H9 (cell line): ENCODE results near the gene SLC51B. TPM values are rescaled to one million over a fixed set of nuclear protein-coding genes. Genes with fewer than 3 reads are reported as not detected.

ENCODE experiments used
- DNase-seq: peaks from one replicate; pipeline ENCODE4 v3.0.0-alpha.2; 2017
- H2AFZ ChIP-seq: one replicate; pipeline ENCODE4 v1.6.1; 2013; ENCODE audit warnings: mild to moderate bottlenecking, low read length, control low read depth, moderate library complexity
- H2AK5ac ChIP-seq: 2 replicates; pipeline ENCODE4 v1.6.1; 2013; ENCODE audit warnings: low read length, control low read depth, mixed read lengths; ENCODE audit not compliant: insufficient read length
- H2BK120ac ChIP-seq: one replicate; pipeline ENCODE4 v1.6.1; 2013; ENCODE audit warnings: low read depth, mild to moderate bottlenecking, low read length, control low read depth, inconsistent platforms; ENCODE audit not compliant: poor library complexity, severe bottlenecking
- H2BK12ac ChIP-seq: 2 replicates; pipeline ENCODE4 v1.6.1; 2013; ENCODE audit warnings: low read length, control low read depth, mixed read lengths, low read depth; ENCODE audit not compliant: insufficient read length
- H2BK15ac ChIP-seq: 2 replicates; pipeline ENCODE4 v1.6.1; 2013; ENCODE audit warnings: low read depth, low read length, control low read depth
- H2BK20ac ChIP-seq: one replicate; pipeline ENCODE4 v1.6.1; 2013; ENCODE audit warnings: low read depth, mild to moderate bottlenecking, low read length, control low read depth, inconsistent platforms; ENCODE audit not compliant: poor library complexity, severe bottlenecking
- H2BK5ac ChIP-seq: 2 replicates; pipeline ENCODE4 v1.6.1; 2013; ENCODE audit warnings: low read length, control low read depth, mixed read lengths; ENCODE audit not compliant: insufficient read length
- H3K14ac ChIP-seq: 2 replicates; pipeline ENCODE4 v1.6.1; 2013; ENCODE audit warnings: low read length, control low read depth; ENCODE audit not compliant: insufficient read depth
- H3K18ac ChIP-seq: 2 replicates; pipeline ENCODE4 v1.6.1; 2013; ENCODE audit warnings: low read depth, mild to moderate bottlenecking, mixed read lengths, low read length, control low read depth; ENCODE audit not compliant: insufficient read length
- H3K23ac ChIP-seq: 2 replicates; pipeline ENCODE4 v1.6.1; 2013; ENCODE audit warnings: low read length, control low read depth, mixed read lengths, low read depth; ENCODE audit not compliant: insufficient read length
- H3K23me2 ChIP-seq: 2 replicates; pipeline ENCODE4 v1.6.1; 2013; ENCODE audit warnings: low read depth, mild to moderate bottlenecking, mixed read lengths, low read length, control low read depth; ENCODE audit not compliant: insufficient read length, poor library complexity, severe bottlenecking
- H3K27ac ChIP-seq: 2 replicates; pipeline ENCODE4 v1.5.1; 2013; ENCODE audit warnings: low read length, control low read depth, mixed read lengths, low read depth; ENCODE audit not compliant: insufficient read length
- H3K27me3 ChIP-seq: 2 replicates; pipeline ENCODE4 v1.6.1; 2013; ENCODE audit warnings: low read length, control low read depth, inconsistent platforms; ENCODE audit not compliant: insufficient read depth
- H3K4ac ChIP-seq: 2 replicates; pipeline ENCODE4 v1.6.1; 2013; ENCODE audit warnings: low read depth, mild to moderate bottlenecking, control low read depth, inconsistent platforms, low read length, moderate library complexity
- H3K4me1 ChIP-seq: 2 replicates; pipeline ENCODE4 v1.6.1; 2013; ENCODE audit warnings: low read length, control low read depth, inconsistent platforms; ENCODE audit not compliant: insufficient read depth
- H3K4me2 ChIP-seq: 2 replicates; pipeline ENCODE4 v1.6.1; 2013; ENCODE audit warnings: low read length, control low read depth, mixed read lengths; ENCODE audit not compliant: insufficient read length, insufficient read depth
- H3K56ac ChIP-seq: 2 replicates; pipeline ENCODE4 v1.6.1; 2013; ENCODE audit warnings: low read depth, mild to moderate bottlenecking, mixed read lengths, low read length, control low read depth; ENCODE audit not compliant: insufficient read length
- H3K79me1 ChIP-seq: 2 replicates; pipeline ENCODE4 v1.6.1; 2013; ENCODE audit warnings: low read depth, mild to moderate bottlenecking, moderate library complexity, low read length, control low read depth, inconsistent platforms; ENCODE audit not compliant: insufficient read depth, poor library complexity, severe bottlenecking
- H3K79me2 ChIP-seq: 2 replicates; pipeline ENCODE4 v1.6.1; 2013; ENCODE audit warnings: low read length, control low read depth, inconsistent platforms; ENCODE audit not compliant: insufficient read depth
- H3K9ac ChIP-seq: 2 replicates; pipeline ENCODE4 v1.6.1; 2013; ENCODE audit warnings: low read length, control low read depth, mixed read lengths; ENCODE audit not compliant: insufficient read length; ENCODE audit errors: extremely low read depth
- H3K9me3 ChIP-seq: one replicate; pipeline ENCODE4 v1.6.1; 2013; ENCODE audit warnings: low read depth, low read length, inconsistent platforms; ENCODE audit not compliant: control insufficient read depth
- H3T11ph ChIP-seq: one replicate; pipeline ENCODE4 v1.6.1; 2013; ENCODE audit warnings: mild to moderate bottlenecking, low read length, control low read depth, inconsistent platforms
- H4K20me1 ChIP-seq: one replicate; pipeline ENCODE4 v1.6.1; 2013; ENCODE audit not compliant: control insufficient read depth, insufficient read length, insufficient read depth
- H4K5ac ChIP-seq: 2 replicates; pipeline ENCODE4 v1.6.1; 2013; ENCODE audit warnings: low read depth, mild to moderate bottlenecking, mixed read lengths, low read length, control low read depth; ENCODE audit not compliant: insufficient read length
- H4K8ac ChIP-seq: replicated peaks from 2 replicates; pipeline ENCODE4 v1.6.1; 2013; ENCODE audit warnings: low read length, control low read depth, mixed read lengths, low read depth; ENCODE audit not compliant: insufficient read length
- H4K91ac ChIP-seq: 2 replicates; pipeline ENCODE4 v1.6.1; 2013; ENCODE audit warnings: low read depth, mild to moderate bottlenecking, moderate library complexity, mixed read lengths, low read length, control low read depth; ENCODE audit not compliant: insufficient read length
- H3K27ac Mint-ChIP-seq, 3 experiments: 2 replicates in 2 of 3; 3 replicates in 1 of 3; pipeline ENCODE4 v1.8.0; 2020 to 2021; ENCODE audit warnings: mixed read lengths in 3 of 3, mild to moderate bottlenecking in 1 of 3, moderate library complexity in 1 of 3
- H3K27me3 Mint-ChIP-seq: 2 replicates; pipeline ENCODE4 v1.8.0; 2021; ENCODE audit warnings: low read depth, mild to moderate bottlenecking, moderate library complexity, mixed read lengths
- H3K36me3 Mint-ChIP-seq, 3 experiments: 2 replicates in 2 of 3; 3 replicates in 1 of 3; pipeline ENCODE4 v1.8.0; 2020 to 2021; ENCODE audit warnings: low read depth in 3 of 3, mixed read lengths in 3 of 3; ENCODE audit not compliant: insufficient read depth in 1 of 3
- H3K4me1 Mint-ChIP-seq, 2 experiments: 2 replicates each; pipeline ENCODE4 v1.8.0; 2020; ENCODE audit warnings: mixed read lengths in 2 of 2
- H3K4me3 Mint-ChIP-seq, 2 experiments: 2 replicates in 1 of 2; 3 replicates in 1 of 2; pipeline ENCODE4 v1.8.0; 2020 to 2021; ENCODE audit warnings: mild to moderate bottlenecking in 2 of 2, mixed read lengths in 2 of 2, moderate library complexity in 1 of 2
- H3K9me3 Mint-ChIP-seq, 2 experiments: 2 replicates in 1 of 2; 3 replicates in 1 of 2; pipeline ENCODE4 v1.8.0; 2020; ENCODE audit warnings: mild to moderate bottlenecking in 2 of 2, mixed read lengths in 2 of 2, moderate library complexity in 1 of 2
- WGBS: extraction: QIAGEN DNeasy Blood & Tissue Kit; methylation state at CpG from one replicate; pipeline ENCODE4 v1.1.7; 2013; ENCODE audit warnings: missing lambda C conversion rate, low lambda C conversion rate, mixed read lengths; ENCODE audit not compliant: insufficient read length; ENCODE audit errors: extremely low coverage; 5-methylcytosine and 5-hydroxymethylcytosine counted together
- total RNA-seq: library from RNA; stranded (reverse); gene quantifications from 2 replicates; pipeline ENCODE4 v1.2.1, GENCODE V29; 2021
- TF ChIP-seq, protein P1 (sequence below): fragments of 200-600 bp; sonication (generic); conservative IDR thresholded peaks from 3 replicates; pipeline ENCODE4 v1.8.0; 2021; ENCODE audit warnings: antibody characterized with exemption, mild to moderate bottlenecking

Gene SLC51B
- total RNA-seq, 1 experiment from 2014 or later: not detected

DNA sequence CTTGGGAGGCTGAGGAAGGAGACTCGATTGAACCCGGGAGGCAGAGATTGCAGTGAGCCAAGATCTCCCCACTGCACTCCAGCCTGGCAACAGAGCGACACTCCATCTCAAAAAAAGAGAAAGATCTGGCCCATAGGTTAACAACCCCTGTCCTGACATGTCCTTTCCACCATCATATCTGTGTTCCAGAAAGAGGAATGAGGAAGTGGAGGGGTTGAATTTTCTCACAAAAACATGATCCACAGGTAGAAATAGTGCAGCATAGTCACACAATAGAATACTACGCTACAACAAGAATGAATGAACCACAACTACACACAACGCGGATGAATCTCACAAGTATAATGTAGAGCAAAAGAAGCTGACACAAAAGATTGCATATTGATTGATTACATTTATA lies 4.7 kb upstream of the SLC51B start:
- H2BK12ac ChIP-seq: no peak overlapping the region
- no peak overlapping the region for H2BK120ac ChIP-seq
- H3K79me2 ChIP-seq: no peaks in the 10 kb centered on the region
- no peak overlapping the region for H3K14ac ChIP-seq
- Mint-ChIP-seq H3K27ac (no peak overlapping the region), H3K36me3 (no peaks in the 10 kb centered on the region), H3K27me3 (peaks cover 5% of the 10 kb centered on the region; the same call in 1 of the 2 replicates), H3K4me3 (no peak overlapping the region), H3K4me1 (peaks cover 6 to 8% of the 10 kb centered on the region in 2 experiments), H3K9me3 (no peaks in the 10 kb centered on the region)
- H3T11ph ChIP-seq: no peak overlapping the region
- H2BK20ac ChIP-seq: no peak overlapping the region
- no peak overlapping the region for H2BK5ac ChIP-seq
- no peak overlapping the region for H3K4ac ChIP-seq
- no peak overlapping the region for H3K56ac ChIP-seq
- H4K91ac ChIP-seq: no peak overlapping the region
- no peaks in the 10 kb centered on the region for H4K20me1 ChIP-seq
- no peak overlapping the region for H4K8ac ChIP-seq
- no peaks in the 10 kb centered on the region for H3K9me3 ChIP-seq
- H2AFZ ChIP-seq: no peak overlapping the region
- H3K79me1 ChIP-seq: no peaks in the 10 kb centered on the region
- no peaks in the 10 kb centered on the region for H3K27me3 ChIP-seq
- no peak overlapping the region for H2BK15ac ChIP-seq
- H3K23me2 ChIP-seq: no peaks in the 10 kb centered on the region
- TF ChIP-seq, protein P1, sequence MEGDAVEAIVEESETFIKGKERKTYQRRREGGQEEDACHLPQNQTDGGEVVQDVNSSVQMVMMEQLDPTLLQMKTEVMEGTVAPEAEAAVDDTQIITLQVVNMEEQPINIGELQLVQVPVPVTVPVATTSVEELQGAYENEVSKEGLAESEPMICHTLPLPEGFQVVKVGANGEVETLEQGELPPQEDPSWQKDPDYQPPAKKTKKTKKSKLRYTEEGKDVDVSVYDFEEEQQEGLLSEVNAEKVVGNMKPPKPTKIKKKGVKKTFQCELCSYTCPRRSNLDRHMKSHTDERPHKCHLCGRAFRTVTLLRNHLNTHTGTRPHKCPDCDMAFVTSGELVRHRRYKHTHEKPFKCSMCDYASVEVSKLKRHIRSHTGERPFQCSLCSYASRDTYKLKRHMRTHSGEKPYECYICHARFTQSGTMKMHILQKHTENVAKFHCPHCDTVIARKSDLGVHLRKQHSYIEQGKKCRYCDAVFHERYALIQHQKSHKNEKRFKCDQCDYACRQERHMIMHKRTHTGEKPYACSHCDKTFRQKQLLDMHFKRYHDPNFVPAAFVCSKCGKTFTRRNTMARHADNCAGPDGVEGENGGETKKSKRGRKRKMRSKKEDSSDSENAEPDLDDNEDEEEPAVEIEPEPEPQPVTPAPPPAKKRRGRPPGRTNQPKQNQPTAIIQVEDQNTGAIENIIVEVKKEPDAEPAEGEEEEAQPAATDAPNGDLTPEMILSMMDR: no peak
- H3K4me2 ChIP-seq: no peak overlapping the region
- no peak overlapping the region for H4K5ac ChIP-seq
- H3K27ac ChIP-seq: no peak overlapping the region
- no peak overlapping the region for H3K9ac ChIP-seq
- no peak for DNase-seq
- no peak overlapping the region for H3K18ac ChIP-seq
- H3K4me1 ChIP-seq: no peaks in the 10 kb centered on the region
- WGBS: no CpG with 5 or more reads among the region's 6 CpGs
- no peak overlapping the region for H3K23ac ChIP-seq
- H2AK5ac ChIP-seq: no peak overlapping the region
